HG03469 (cell line): ENCODE data around the gene ZBTB39.
"Not testable (repeated sequence)": the region's sequence is repeated elsewhere in the genome, so short reads cannot be mapped to it uniquely, and the experiment has no call there.

Experiments used
- ATAC-seq: cut with Tn5 transposase; IDR thresholded peaks from one replicate; pipeline ENCODE4 v1.9.1; 2021; ENCODE audit warnings: mild to moderate bottlenecking, moderate library complexity, moderate number of reproducible peaks; ENCODE audit not compliant: unreplicated experiment

ZBTB39 gene, protein sequence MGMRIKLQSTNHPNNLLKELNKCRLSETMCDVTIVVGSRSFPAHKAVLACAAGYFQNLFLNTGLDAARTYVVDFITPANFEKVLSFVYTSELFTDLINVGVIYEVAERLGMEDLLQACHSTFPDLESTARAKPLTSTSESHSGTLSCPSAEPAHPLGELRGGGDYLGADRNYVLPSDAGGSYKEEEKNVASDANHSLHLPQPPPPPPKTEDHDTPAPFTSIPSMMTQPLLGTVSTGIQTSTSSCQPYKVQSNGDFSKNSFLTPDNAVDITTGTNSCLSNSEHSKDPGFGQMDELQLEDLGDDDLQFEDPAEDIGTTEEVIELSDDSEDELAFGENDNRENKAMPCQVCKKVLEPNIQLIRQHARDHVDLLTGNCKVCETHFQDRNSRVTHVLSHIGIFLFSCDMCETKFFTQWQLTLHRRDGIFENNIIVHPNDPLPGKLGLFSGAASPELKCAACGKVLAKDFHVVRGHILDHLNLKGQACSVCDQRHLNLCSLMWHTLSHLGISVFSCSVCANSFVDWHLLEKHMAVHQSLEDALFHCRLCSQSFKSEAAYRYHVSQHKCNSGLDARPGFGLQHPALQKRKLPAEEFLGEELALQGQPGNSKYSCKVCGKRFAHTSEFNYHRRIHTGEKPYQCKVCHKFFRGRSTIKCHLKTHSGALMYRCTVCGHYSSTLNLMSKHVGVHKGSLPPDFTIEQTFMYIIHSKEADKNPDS

DNA sequence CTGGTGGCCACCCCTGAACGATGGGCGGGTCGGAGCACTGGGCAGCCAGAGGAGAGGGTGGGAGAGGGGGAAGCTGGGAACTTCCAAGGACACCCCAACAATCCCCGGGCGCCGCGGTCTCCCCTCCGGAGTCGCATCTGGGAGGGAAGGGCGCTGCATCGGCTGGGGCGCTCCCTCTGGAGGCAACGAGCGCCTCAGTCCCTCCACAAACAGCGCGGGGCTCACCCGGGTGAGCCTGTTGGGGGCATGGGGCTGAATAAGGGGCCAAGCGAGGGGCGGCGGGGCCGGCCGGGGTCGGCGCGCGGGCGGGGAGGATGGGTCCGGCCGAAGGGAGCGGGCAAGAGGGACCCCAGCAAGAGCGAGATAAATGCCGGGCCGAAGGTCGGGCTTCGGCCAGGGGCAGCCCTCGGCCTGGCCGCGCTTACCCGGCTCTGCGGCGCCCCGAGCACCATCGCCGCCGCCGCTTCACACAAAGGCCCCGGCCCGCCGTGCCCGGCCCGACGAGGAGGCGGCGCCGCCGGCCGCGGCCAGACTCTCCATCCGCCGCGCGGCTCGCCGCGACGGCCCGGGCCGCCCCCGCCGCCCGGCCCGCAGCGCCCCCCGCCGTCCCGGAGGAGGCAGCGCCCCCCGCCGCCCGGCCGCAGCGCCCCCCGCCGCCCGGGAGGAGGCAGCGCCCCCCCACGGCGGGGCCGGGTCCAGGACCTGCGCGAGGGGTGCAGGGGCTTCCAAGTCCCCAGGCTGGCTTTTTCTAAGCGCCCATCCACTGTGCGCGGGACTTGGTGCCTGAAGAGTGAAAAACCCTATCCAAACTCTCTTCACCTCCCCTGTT is at the start of gene ZBTB39:
Gene ZBTB39 (minus strand): TSS at position 567 of the 829 bp plus-strand sequence. CDS start 1,629 bp downstream, outside the sequence.
- peak; percentile 49 for ATAC-seq

GRCh38 chr12:57055824-57056223 is 49.5 kb upstream of the ZBTB39 start:
- ATAC-seq = no peak

- not testable (repeated sequence) for ATAC-seq
Observed at GRCh38 chr12:57053901-57054300, 47.6 kb upstream of the ZBTB39 start.

GRCh38 chr12:57053146-57053545 is 46.8 kb upstream of the ZBTB39 start:
- not testable (repeated sequence) for ATAC-seq

DNA sequence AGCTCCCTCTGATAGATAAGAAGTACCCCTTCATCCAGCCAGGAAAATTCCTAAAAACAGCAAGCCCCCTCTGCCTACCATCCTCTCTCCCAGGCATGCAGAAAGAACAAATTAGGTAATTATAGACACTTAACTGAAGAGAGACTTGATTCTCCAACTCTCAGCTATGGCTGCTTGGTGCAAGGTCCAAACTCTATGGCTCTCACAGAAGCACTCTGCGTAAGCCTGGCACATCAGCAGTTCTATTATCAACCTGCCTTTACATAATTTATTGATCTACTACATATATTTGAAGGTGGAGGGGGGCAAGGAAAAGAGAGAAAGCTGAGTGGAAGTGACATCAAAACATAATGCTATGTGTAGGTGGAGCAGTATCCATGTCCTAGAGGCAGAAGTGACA is 44.7 kb upstream of the ZBTB39 start:
- no peak for ATAC-seq

GRCh38 chr12:57049890-57050289 is 43.5 kb upstream of the ZBTB39 start, which contains the start of gene MYO1A:
TSS of gene MYO1A (minus strand) at chr12:57050129. CDS start at chr12:57048323, 1,806 bp downstream.
- no peak for ATAC-seq

- no peak for ATAC-seq
Observed at GRCh38 chr12:57049119-57049446, 42.7 kb upstream of the ZBTB39 start.

DNA sequence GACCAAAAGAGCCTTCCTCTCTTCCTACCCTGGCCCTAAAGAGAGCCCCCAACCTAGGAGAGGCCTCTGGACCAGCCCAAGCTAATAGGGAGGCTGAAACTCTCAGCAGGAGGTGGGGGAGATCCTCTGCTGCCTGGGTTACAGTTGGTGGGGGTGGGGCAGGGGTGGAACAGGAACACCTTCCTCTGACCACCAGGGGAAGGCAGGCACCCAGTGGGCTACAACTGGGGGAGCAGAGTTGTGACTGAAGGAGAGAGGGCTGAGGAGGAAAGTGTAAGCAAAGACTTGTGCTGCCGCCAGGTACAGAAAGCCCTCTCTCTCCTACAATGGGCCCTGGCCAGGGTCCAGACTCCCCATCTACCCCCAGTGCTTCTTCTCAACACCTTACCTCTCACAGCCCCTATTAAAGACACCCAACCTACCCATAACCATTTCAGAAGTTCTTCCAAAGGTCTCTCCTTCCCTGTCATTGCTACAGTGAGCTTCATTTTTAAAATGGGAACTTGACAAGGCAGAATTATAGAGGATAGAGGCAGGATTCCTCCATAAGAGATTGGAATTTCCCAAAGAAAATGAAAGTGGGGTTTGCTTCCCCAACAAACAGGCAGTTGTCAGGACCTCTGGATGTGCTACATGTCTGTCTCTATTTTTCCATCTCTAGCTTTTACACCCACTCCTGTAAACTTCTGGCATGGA is 42.2 kb upstream of the ZBTB39 start:
- ATAC-seq = no peak

DNA sequence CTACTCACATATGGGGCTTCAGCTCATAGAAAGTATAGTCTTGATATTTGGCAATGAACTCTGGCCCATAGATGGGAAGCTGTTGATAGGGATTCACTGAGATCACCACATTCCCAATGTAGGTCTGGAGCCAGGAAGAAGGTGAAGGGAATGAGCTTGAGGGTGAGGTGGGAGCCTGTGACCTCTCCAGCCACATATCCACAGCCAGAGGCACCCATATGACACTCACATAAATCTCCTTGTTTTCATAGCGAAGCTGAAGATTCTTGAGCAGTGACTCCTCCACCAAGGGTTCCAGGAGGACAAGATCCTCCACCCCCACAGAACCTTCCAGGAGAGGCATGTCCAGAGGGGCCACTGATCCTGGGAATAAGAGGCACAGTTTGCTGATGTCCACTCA is 41.6 kb upstream of the ZBTB39 start:
- no peak for ATAC-seq

GRCh38 chr12:57046947-57047890 is 40.9 kb upstream of the ZBTB39 start:
- no peak for ATAC-seq

DNA sequence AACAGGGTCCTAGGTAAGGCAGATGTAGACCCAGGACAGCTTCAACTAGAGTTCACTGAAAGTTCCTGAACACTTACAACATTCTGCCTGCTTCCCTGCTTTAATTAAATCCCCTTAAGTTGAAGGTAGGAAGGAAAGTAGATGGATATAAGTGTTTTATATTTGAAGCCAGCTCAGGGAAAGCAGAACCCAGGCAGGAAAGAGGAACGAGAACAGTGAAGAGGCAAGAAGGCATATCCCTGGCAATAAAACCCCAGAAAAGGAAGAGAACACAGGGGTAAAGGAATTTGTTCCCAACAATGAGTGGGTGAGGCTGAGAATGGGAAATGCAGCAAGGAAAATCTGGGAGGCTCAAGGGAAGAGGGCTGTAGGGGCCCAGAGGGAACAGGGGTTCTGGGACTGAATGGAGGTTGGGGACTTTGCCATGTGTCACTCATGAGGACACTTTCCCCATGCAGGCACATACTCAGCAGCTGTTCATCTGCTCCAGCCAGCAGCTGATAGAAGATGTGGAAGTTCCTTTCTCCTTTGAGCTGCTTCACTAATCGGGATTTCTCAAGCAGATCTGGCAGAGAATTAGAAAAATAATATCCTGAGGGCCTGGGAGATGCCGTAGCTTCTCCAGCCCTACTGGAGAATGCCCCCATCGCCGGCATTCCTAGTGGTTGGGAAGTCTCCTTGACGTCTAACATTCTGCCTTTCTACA is 39.9 kb upstream of the ZBTB39 start:
- no peak for ATAC-seq

GRCh38 chr12:57044889-57045288 is 38.5 kb upstream of the ZBTB39 start:
- no peak for ATAC-seq

GRCh38 chr12:57044468-57044867 is 38.1 kb upstream of the ZBTB39 start:
- ATAC-seq = no peak

DNA sequence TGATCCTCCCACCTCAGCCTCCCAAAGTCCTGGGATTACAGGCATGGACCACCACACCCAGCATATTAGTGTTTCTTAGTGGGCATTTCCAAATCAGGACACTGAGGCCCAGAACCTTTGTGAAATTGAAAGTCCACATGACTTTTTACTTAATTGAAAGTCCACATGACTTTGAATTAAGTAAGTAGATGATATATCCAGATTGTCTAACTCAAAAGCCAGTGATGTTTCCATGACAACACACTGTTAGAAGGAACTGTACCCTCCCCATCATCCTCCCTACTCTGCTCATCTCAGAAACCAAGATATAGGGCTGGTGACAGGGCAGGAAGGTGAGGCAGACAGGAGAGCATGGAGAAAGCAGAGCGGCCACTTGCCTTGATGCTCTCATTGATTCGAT is 36.3 kb upstream of the ZBTB39 start:
- ATAC-seq = no peak

DNA sequence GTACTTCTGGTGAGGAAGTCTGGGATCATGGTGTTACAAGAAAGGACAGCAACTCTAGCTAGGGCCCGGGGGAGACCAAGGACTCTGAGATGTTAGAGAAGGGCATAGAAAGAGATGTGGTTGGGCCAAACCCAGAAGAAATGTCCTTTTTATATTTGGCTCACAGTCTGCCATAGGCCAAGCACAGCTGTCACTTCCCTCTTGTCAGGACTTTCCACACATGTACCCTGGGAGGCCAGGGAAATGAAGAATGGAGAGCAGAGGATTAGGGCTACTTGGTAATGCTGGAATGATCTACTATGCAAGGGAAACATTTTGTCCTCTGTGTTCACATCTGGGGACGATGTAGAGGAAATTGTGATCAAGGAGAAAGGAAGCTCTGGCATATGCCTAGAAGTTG is 34.4 kb upstream of the ZBTB39 start:
- no peak for ATAC-seq

DNA sequence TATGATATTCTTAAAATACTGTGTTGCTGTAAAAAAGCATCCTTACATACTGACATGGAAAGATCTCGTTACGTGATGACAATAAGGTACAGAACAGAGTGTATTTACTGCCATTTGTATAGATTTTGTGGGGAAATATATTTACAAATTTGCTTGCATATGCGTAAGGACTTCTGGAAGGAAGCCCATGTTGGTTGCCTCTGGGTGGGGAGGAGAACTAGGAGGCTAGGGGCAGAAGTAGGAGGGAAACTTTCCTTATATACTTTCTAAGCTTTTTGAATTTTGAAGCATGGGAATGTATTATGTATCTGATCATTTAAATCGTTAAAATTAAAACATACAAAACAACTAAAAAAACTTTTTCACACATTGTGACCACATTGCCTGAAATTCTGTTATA is 33.9 kb upstream of the ZBTB39 start:
- no peak for ATAC-seq

DNA sequence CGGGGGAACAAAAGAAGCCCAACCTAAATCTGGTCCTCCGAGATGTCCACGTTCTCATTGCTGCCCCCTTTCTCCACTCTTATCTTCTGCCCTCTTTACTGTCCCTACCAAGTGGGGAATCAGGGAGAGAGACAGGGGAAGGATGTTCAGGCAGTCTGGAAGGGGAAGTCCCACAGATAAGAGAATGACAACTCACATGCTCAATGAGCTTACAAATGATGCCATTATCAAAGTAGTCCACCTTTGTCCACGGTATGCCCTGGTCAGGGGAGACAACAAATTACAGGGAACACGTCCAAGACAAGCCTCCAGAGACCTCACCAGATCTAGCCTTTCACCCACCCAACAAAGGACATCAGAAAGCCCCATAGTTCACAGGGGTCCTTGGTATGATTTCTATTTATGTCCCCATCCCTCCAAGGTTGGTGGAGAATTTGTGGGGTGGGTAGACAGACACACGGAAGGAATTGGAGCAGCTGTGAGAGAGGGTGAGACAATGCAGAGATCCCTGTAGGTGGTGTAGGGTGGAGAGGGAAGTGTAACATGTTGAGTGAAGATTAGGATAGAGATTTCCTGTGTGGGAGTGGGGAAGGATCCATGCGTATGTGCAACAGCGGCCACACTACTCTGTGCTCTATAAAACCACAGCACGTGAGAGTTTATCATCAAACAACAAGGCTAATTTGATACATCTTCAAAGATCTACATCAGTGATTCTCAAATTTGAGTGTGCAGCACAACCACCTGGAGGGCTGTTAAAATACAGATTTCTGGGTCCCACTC is 32.9 kb upstream of the ZBTB39 start:
- no peak for ATAC-seq

DNA sequence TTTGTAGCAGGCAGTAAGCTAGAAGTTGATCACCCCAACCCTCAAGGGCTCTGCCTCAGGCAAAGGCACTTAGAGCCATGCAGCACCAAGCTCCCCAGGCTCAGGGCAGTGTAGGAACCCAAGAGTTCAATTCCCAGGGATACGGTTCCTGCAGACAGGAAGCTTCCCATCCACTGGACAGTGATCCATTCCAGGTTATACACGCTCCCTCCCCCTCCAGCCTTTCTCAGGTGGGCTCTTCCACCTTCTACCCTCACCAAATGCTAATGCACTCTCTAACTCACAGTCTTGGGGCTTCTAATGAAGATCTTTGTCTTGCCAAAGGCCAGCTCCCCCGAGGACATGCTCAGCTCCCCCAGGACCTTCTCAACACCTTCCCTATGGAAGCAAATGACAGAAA is 30.9 kb upstream of the ZBTB39 start:
- ATAC-seq = no peak
